Measurements from ENCODE around the gene APRT. TPM values are rescaled to one million over a fixed set of nuclear protein-coding genes. Genes with fewer than 3 reads are reported as not detected.

Gene APRT
- total and polyA plus RNA-seq, 9 of the 15 experiments (the other 6 are each of a cell fraction or from before 2014, with no cell fraction given), result 41.7 to 409 (median 146) TPM

GRCh38 chr16:88847654-88848053, 35.9 kb upstream of the APRT start (continued):
- TF ChIP-seq PRDM10 (IDR thresholded peaks at IDR 0.05; ENCODE audit: partially characterized antibody) (no peak), ZNF121 (CRISPR knock-in tag; conservative IDR thresholded peaks at IDR 0.05) (no peak), POLR2H (tag; IDR thresholded peaks at IDR 0.05; ENCODE audit: low read depth) (no peak), SRSF9 (IDR thresholded peaks at IDR 0.05; ENCODE audit: borderline replicate concordance, low read depth, low read length) (no peak), HDAC6 (IDR thresholded peaks at IDR 0.05; ENCODE audit: low read depth, low read length) (no peak), NUFIP1 (IDR thresholded peaks at IDR 0.05; ENCODE audit: partially characterized antibody) (no peak), HNRNPLL (IDR thresholded peaks at IDR 0.05; ENCODE audit: low read depth, low read length, poor library complexity, severe bottlenecking) (no peak), TOE1 (IDR thresholded peaks at IDR 0.05; ENCODE audit: borderline replicate concordance) (no peak), TOE1 (CRISPR knock-in tag; IDR thresholded peaks at IDR 0.05; ENCODE audit: borderline replicate concordance, low read depth) (no peak), HMG20A (CRISPR knock-in tag; conservative IDR thresholded peaks at IDR 0.05) (no peak)
- TF ChIP-seq, protein P1, sequence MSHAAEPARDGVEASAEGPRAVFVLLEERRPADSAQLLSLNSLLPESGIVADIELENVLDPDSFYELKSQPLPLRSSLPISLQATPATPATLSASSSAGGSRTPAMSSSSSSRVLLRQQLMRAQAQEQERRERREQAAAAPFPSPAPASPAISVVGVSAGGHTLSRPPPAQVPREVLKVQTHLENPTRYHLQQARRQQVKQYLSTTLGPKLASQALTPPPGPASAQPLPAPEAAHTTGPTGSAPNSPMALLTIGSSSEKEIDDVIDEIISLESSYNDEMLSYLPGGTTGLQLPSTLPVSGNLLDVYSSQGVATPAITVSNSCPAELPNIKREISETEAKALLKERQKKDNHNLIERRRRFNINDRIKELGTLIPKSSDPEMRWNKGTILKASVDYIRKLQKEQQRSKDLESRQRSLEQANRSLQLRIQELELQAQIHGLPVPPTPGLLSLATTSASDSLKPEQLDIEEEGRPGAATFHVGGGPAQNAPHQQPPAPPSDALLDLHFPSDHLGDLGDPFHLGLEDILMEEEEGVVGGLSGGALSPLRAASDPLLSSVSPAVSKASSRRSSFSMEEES (CRISPR knock-in tag; IDR thresholded peaks at IDR 0.05), result no peak
- TF ChIP-seq, protein P2, sequence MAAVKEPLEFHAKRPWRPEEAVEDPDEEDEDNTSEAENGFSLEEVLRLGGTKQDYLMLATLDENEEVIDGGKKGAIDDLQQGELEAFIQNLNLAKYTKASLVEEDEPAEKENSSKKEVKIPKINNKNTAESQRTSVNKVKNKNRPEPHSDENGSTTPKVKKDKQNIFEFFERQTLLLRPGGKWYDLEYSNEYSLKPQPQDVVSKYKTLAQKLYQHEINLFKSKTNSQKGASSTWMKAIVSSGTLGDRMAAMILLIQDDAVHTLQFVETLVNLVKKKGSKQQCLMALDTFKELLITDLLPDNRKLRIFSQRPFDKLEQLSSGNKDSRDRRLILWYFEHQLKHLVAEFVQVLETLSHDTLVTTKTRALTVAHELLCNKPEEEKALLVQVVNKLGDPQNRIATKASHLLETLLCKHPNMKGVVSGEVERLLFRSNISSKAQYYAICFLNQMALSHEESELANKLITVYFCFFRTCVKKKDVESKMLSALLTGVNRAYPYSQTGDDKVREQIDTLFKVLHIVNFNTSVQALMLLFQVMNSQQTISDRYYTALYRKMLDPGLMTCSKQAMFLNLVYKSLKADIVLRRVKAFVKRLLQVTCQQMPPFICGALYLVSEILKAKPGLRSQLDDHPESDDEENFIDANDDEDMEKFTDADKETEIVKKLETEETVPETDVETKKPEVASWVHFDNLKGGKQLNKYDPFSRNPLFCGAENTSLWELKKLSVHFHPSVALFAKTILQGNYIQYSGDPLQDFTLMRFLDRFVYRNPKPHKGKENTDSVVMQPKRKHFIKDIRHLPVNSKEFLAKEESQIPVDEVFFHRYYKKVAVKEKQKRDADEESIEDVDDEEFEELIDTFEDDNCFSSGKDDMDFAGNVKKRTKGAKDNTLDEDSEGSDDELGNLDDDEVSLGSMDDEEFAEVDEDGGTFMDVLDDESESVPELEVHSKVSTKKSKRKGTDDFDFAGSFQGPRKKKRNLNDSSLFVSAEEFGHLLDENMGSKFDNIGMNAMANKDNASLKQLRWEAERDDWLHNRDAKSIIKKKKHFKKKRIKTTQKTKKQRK (IDR thresholded peaks at IDR 0.05; ENCODE audit: borderline replicate concordance, low read depth, low read length), result no peak
